ENCODE results near the gene KIAA1217.

KIAA1217 gene

DNA sequence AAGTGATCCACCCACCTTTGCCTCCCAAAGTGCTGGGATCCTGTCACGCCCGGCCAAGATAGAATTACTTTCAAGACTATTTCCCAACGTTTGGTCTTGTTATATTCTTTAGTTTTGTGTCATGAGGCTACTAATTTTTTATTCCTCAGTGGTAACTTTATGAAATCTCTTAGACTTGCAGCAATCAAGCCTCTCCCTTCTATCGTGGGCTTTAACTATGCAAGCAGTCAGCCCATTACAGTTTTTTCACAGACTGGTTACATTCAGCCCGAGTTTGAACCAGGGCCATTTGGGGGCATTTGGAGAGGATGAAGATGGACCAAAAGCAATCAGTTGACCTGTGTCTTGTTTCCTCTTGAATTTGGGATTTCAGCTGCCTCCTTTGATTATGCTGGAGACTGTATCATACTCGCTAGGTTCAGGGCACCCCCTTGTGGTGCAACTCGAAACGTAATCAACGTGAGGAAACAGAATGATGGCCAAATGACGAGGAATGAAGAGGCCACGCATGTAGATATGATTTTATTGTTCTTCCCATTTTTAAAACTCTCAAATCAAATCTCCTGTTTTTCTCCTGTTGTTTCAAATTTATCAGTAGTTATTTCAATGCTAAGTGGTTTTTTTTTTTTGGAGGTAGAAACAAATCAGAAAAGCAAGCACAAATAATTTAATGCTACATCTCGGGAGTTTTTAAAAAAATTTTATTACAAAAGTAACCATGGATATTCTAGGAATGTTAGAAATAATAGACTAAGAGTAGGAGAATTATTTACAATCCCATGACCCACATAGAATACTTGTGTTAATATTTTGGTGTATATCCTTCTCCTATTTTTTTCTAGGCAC lies 151.6 kb downstream of the KIAA1217 start:
- no peaks in the 10 kb centered on the region for H3K4me1 ChIP-seq (ENCODE audit: control insufficient read depth, insufficient read depth, low read length)
- POLR2A ChIA-PET: no interaction called here

DNA sequence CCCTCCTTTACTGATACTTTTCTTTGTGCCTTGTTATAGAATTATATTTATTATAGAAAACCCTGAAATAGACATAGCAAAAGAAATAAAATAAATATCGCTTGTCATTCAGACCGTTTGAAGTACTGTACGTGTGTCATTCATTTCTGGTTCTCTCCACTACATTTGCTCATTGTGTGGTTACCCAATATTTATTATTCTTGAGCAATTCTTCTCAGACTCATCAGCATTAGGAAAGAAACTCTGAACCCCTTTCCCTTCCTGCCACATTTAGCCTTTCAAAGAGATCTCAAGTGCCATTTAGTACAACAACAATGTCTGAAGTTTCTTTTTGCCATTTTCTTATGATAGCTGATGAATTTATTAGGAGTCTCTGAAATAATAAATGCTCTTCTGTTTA lies 154.1 kb downstream of the KIAA1217 start:
- ChIA-PET CTCF (interaction anchor here (0.6 to 5.0 kb wide), 5 partner anchors 21 to 1048 kb away, joined by 3 to 32 read pairs (median 3); no protein-coding TSS in a partner anchor), POLR2A (no interaction called here)
- Histone ChIP-seq H3K36me3 (ENCODE audit: control insufficient read depth in 2 of 2, insufficient read depth in 1 of 2, low read length in 2 of 2) (no peaks in the 10 kb centered on the region), H3K4me1 (ENCODE audit: control insufficient read depth, insufficient read depth, low read length) (no peaks in the 10 kb centered on the region), H3K4me3 (ENCODE audit: low read depth, low read length) (no peak overlapping the region), H3K9me3 (ENCODE audit: control insufficient read depth, insufficient read depth, low read depth, low read length) (no peaks in the 10 kb centered on the region), H3K27ac (ENCODE audit: extremely low read depth, low read depth, low read length) (no peak overlapping the region)
- no peak for TF ChIP-seq ZBTB21 (tag by site-specific recombination; IDR thresholded peaks at IDR 0.05)
- no peak for TF ChIP-seq ZNF701 (tag by site-specific recombination; IDR thresholded peaks at IDR 0.05)
- no peak for TF ChIP-seq ZNF239 (tag by site-specific recombination; IDR thresholded peaks at IDR 0.05)

More for the DNA sequence above, 151.6 kb downstream of the KIAA1217 start:
- no peak overlapping the region for H3K4me3 ChIP-seq (ENCODE audit: low read depth, low read length)
- H3K9me3 ChIP-seq (ENCODE audit: control insufficient read depth, insufficient read depth, low read depth, low read length): no peaks in the 10 kb centered on the region
- no peak overlapping the region for H3K27ac ChIP-seq (ENCODE audit: extremely low read depth, low read depth, low read length)
- H3K36me3 ChIP-seq (ENCODE audit: control insufficient read depth in 2 of 2, insufficient read depth in 1 of 2, low read length in 2 of 2): no peaks in the 10 kb centered on the region
- TF ChIP-seq ZNF660 (tag by site-specific recombination; IDR thresholded peaks at IDR 0.05) (peak; percentile 80; the same call in 1 of the 2 replicates), ZNF654 (tag by site-specific recombination; IDR thresholded peaks at IDR 0.05; ENCODE audit: low read depth) (peak; percentile 74), MEIS1 (CRISPR knock-in tag; IDR thresholded peaks at IDR 0.05; ENCODE audit: borderline replicate concordance) (no peak), ZNF510 (tag by site-specific recombination; IDR thresholded peaks at IDR 0.05; ENCODE audit: insufficient replicate concordance) (peak; percentile 14)
- TF ChIP-seq, protein P1, sequence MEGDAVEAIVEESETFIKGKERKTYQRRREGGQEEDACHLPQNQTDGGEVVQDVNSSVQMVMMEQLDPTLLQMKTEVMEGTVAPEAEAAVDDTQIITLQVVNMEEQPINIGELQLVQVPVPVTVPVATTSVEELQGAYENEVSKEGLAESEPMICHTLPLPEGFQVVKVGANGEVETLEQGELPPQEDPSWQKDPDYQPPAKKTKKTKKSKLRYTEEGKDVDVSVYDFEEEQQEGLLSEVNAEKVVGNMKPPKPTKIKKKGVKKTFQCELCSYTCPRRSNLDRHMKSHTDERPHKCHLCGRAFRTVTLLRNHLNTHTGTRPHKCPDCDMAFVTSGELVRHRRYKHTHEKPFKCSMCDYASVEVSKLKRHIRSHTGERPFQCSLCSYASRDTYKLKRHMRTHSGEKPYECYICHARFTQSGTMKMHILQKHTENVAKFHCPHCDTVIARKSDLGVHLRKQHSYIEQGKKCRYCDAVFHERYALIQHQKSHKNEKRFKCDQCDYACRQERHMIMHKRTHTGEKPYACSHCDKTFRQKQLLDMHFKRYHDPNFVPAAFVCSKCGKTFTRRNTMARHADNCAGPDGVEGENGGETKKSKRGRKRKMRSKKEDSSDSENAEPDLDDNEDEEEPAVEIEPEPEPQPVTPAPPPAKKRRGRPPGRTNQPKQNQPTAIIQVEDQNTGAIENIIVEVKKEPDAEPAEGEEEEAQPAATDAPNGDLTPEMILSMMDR (tag by site-specific recombination; IDR thresholded peaks at IDR 0.05): peak; percentile 55
- CTCF ChIA-PET: interaction anchor here (0.6 to 5.0 kb wide), 11 partner anchors 10 to 1553 kb away, joined by 3 to 32 read pairs (median 4); no protein-coding TSS in a partner anchor

DNA sequence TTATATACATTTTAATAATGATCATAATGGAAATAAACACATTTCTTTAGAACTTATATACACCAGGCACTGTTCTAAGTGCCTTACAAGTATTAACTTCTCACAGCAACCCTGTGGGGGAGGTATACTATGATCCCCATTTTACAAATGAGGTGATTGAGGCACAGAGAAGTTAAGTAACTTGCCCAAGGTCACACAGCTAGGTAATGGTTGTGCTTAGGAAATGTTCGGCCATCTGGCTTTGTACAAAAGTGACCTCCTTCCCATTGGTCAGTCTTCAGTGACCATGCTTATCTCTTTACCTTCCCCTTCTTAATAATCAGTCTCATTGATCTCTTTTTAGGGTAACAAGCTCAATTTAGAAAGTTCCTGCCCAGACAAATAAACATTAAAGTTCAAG lies 158.8 kb downstream of the KIAA1217 start:
- ChIA-PET POLR2A (no interaction called here), CTCF (interaction anchor here (0.9 to 1.1 kb wide), 3 partner anchors 137 to 189 kb away, joined by 3 read pairs; no protein-coding TSS in a partner anchor)
- Histone ChIP-seq H3K4me1 (ENCODE audit: control insufficient read depth, insufficient read depth, low read length) (no peaks in the 10 kb centered on the region), H3K4me3 (ENCODE audit: low read depth, low read length) (no peak overlapping the region), H3K36me3 (ENCODE audit: control insufficient read depth in 2 of 2, insufficient read depth in 1 of 2, low read length in 2 of 2) (no peaks in the 10 kb centered on the region), H3K27ac (ENCODE audit: extremely low read depth, low read depth, low read length) (no peak overlapping the region), H3K9me3 (ENCODE audit: control insufficient read depth, insufficient read depth, low read depth, low read length) (no peaks in the 10 kb centered on the region; the same call in 1 of the 2 replicates)
- TF ChIP-seq ZNF404 (tag by site-specific recombination; IDR thresholded peaks at IDR 0.05): no peak
- TF ChIP-seq, protein P2, sequence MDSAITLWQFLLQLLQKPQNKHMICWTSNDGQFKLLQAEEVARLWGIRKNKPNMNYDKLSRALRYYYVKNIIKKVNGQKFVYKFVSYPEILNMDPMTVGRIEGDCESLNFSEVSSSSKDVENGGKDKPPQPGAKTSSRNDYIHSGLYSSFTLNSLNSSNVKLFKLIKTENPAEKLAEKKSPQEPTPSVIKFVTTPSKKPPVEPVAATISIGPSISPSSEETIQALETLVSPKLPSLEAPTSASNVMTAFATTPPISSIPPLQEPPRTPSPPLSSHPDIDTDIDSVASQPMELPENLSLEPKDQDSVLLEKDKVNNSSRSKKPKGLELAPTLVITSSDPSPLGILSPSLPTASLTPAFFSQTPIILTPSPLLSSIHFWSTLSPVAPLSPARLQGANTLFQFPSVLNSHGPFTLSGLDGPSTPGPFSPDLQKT (IDR thresholded peaks at IDR 0.05; ENCODE audit: borderline replicate concordance, low read depth, low read length): no peak
- TF ChIP-seq, protein P3, sequence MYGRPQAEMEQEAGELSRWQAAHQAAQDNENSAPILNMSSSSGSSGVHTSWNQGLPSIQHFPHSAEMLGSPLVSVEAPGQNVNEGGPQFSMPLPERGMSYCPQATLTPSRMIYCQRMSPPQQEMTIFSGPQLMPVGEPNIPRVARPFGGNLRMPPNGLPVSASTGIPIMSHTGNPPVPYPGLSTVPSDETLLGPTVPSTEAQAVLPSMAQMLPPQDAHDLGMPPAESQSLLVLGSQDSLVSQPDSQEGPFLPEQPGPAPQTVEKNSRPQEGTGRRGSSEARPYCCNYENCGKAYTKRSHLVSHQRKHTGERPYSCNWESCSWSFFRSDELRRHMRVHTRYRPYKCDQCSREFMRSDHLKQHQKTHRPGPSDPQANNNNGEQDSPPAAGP (tag by site-specific recombination; IDR thresholded peaks at IDR 0.05): no peak
- TF ChIP-seq ZNF768 (tag by site-specific recombination; IDR thresholded peaks at IDR 0.05): 0 out of 2 replicates have a peak, but pooled peaks have one; percentile 6
- no peak for TF ChIP-seq ZNF433 (tag by site-specific recombination; IDR thresholded peaks at IDR 0.05; ENCODE audit: low read depth)
